SK-N-SH (cell line): ENCODE measurements around the gene MED8. TPM values are rescaled to one million over a fixed set of nuclear protein-coding genes. Genes with fewer than 3 reads are reported as not detected.

Experiments used
- CTCF ChIA-PET: fragments of 300-600, 350-600 bp; formaldehyde crosslinking; extraction: SDS; loops from one replicate; lab custom pipeline; 2021; lab: Yijun Ruan, JAX
- POLR2A ChIA-PET: fragments of 350-600 bp; sonication (Branson Sonifier 250); formaldehyde crosslinking; extraction: SDS; loops from one replicate; lab custom pipeline; 2020; ENCODE audit warnings: antibody characterized with exemption, inconsistent platforms; lab: Yijun Ruan, JAX
- DNase-seq: peaks from one replicate; pipeline ENCODE4 v3.0.0; 2012
- H2AFZ ChIP-seq: fragments of 200-600 bp; sonication (generic); 2 replicates; pipeline ENCODE4 v1.8.1; 2016; ENCODE audit warnings: antibody characterized with exemption, mild to moderate bottlenecking, low read depth
- H3F3A ChIP-seq: fragments of 200-600 bp; sonication (generic); replicated peaks from 2 replicates; pipeline ENCODE3; 2016; ENCODE audit warnings: antibody characterized with exemption, mild to moderate bottlenecking; ENCODE audit not compliant: insufficient read depth
- H3K27ac ChIP-seq, 2 experiments: fragments of 200-500 bp in 1 of 2; fragments of 200-600 bp in 1 of 2; sonication (Bioruptor generic) in 1 of 2; sonication (generic), shearing (Covaris generic) in 1 of 2; 2 replicates each; pipeline versions ENCODE4 v1.5.1 to v1.6.1; 2014 to 2016; ENCODE audit warnings: low read depth in 2 of 2, inconsistent platforms in 1 of 2, low read length in 1 of 2, mild to moderate bottlenecking in 1 of 2, mixed read lengths in 1 of 2
- H3K27me3 ChIP-seq: fragments of 200-600 bp; sonication (generic), shearing (Covaris generic); 2 replicates; pipeline ENCODE4 v1.6.1; 2016; ENCODE audit warnings: mixed run types; ENCODE audit not compliant: insufficient read depth
- H3K36me3 ChIP-seq, 2 experiments: fragments of 200-500 bp in 1 of 2; fragments of 200-600 bp in 1 of 2; sonication (Bioruptor generic) in 1 of 2; sonication (generic) in 1 of 2; replicated peaks in 1 of 2; 2 replicates each; pipeline versions ENCODE3 to v1.5.1; 2014 to 2016; ENCODE audit warnings: low read length in 1 of 2, mild to moderate bottlenecking in 1 of 2; ENCODE audit not compliant: insufficient read depth in 2 of 2, control insufficient read depth in 1 of 2
- H3K4me1 ChIP-seq, 2 experiments: fragments of 200-500 bp in 1 of 2; fragments of 200-600 bp in 1 of 2; sonication (Bioruptor generic) in 1 of 2; sonication (generic), shearing (Covaris generic) in 1 of 2; 2 replicates each; pipeline versions ENCODE4 v1.5.1 to v1.6.1; 2014 to 2016; ENCODE audit warnings: low read depth in 1 of 2, low read length in 1 of 2, mixed run types in 1 of 2; ENCODE audit not compliant: insufficient read depth in 2 of 2, control insufficient read depth in 1 of 2
- H3K4me2 ChIP-seq: fragments of 200-600 bp; sonication (generic), shearing (Covaris generic); 2 replicates; pipeline ENCODE4 v1.6.1; 2017; ENCODE audit warnings: mixed run types
- H3K4me3 ChIP-seq, 2 experiments: fragments of 200-500 bp in 1 of 2; fragments of 200-600 bp in 1 of 2; sonication (Bioruptor generic) in 1 of 2; sonication (generic), shearing (Covaris generic) in 1 of 2; 2 replicates each; pipeline versions ENCODE4 v1.5.1 to v1.8.1; 2014 to 2016; ENCODE audit warnings: low read depth in 2 of 2, inconsistent platforms in 1 of 2, low read length in 1 of 2, mild to moderate bottlenecking in 1 of 2, mixed read lengths in 1 of 2, moderate library complexity in 1 of 2
- H3K79me2 ChIP-seq: fragments of 200-600 bp; sonication (generic); 2 replicates; pipeline ENCODE4 v1.8.1; 2017; ENCODE audit warnings: mild to moderate bottlenecking; ENCODE audit not compliant: insufficient read depth
- H3K9ac ChIP-seq: fragments of 200-600 bp; sonication (generic); 2 replicates; pipeline ENCODE4 v1.6.1; 2017; ENCODE audit warnings: mixed run types
- H3K9me2 ChIP-seq: fragments of 200-600 bp; sonication (generic); 2 replicates; pipeline ENCODE4 v1.6.1; 2017; ENCODE audit warnings: mixed run types
- H3K9me3 ChIP-seq: fragments of 200-600 bp; sonication (generic); 2 replicates; pipeline ENCODE4 v1.6.1; 2017; ENCODE audit warnings: mixed run types, mild to moderate bottlenecking, moderate library complexity
- H4K20me1 ChIP-seq: fragments of 200-600 bp; sonication (generic); 2 replicates; pipeline ENCODE4 v1.6.1; 2017; ENCODE audit warnings: mild to moderate bottlenecking, mixed run types; ENCODE audit not compliant: insufficient read depth
- CTCF ChIP-seq: fragments of 200-600 bp; sonication (generic); IDR thresholded peaks from 2 replicates; pipeline ENCODE4 v1.6.1; 2017; ENCODE audit warnings: antibody characterized with exemption, mild to moderate bottlenecking, moderate library complexity
- FOXJ3 ChIP-seq: sonication (generic); formaldehyde crosslinking; IDR thresholded peaks from 2 replicates; pipeline ENCODE4 v1.5.1; 2020; ENCODE audit warnings: mild to moderate bottlenecking, missing genetic modification reagents
- GATA2 ChIP-seq: sonication (generic); formaldehyde crosslinking; IDR thresholded peaks from 2 replicates; pipeline ENCODE4 v1.5.0; 2020; ENCODE audit warnings: mild to moderate bottlenecking, missing genetic modification reagents
- JUND ChIP-seq: IDR thresholded peaks from 2 replicates; pipeline ENCODE4 v1.4.0; 2012
- PBX3 ChIP-seq: IDR thresholded peaks from 2 replicates; pipeline ENCODE4; 2012
- POLR2AphosphoS5 ChIP-seq: IDR thresholded peaks from 2 replicates; pipeline ENCODE4 v1.6.1; 2012; ENCODE audit warnings: low read depth, low read length
- TAF1 ChIP-seq: IDR thresholded peaks from 2 replicates; pipeline ENCODE4 v1.6.1; 2012; ENCODE audit warnings: low read depth, mild to moderate bottlenecking, low read length, moderate library complexity, borderline replicate concordance
- ZBTB33 ChIP-seq: IDR thresholded peaks from 2 replicates; pipeline ENCODE4 v1.4.0; 2012; ENCODE audit warnings: low read depth, borderline replicate concordance
- WGBS: methylation state at CpG from one replicate; pipeline ENCODE4 v1.1.6; 2017; ENCODE audit warnings: low lambda C conversion rate; 5-methylcytosine and 5-hydroxymethylcytosine counted together
- polyA plus RNA-seq, 3 experiments: library from polyadenylated mRNA; depleted of rRNA; stranded (reverse); fragments of >200 nt; gene quantifications; 2 replicates each; pipeline ENCODE4 v1.2.3, GENCODE V29; 2012
- TF ChIP-seq, protein P1 (sequence below): IDR thresholded peaks from 2 replicates; pipeline ENCODE4 v1.4.0; 2012; ENCODE audit warnings: low read depth, borderline replicate concordance

MED8 gene
- polyA plus RNA-seq, 1 of the 3 experiments (the other 2 are of a cell fraction) = 33.7 TPM

GRCh38 chr1:43434256-43434655 lies 44.7 kb upstream of the MED8 start:
- no peak for TF ChIP-seq PBX3
- TF ChIP-seq, protein P1, sequence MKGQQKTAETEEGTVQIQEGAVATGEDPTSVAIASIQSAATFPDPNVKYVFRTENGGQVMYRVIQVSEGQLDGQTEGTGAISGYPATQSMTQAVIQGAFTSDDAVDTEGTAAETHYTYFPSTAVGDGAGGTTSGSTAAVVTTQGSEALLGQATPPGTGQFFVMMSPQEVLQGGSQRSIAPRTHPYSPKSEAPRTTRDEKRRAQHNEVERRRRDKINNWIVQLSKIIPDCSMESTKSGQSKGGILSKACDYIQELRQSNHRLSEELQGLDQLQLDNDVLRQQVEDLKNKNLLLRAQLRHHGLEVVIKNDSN = no peak
- POLR2A ChIA-PET = no interaction called here
- Histone ChIP-seq H3F3A (no peaks in the 10 kb centered on the region), H3K36me3 (peaks cover 21 to 81% of the 10 kb centered on the region in 2 experiments), H4K20me1 (no peaks in the 10 kb centered on the region), H3K79me2 (no peaks in the 10 kb centered on the region), H3K9me2 (no peaks in the 10 kb centered on the region), H3K9ac (no peak overlapping the region), H3K27ac (no peak overlapping the region), H3K4me2 (no peak overlapping the region), H3K27me3 (no peaks in the 10 kb centered on the region), H3K4me3 (no peak overlapping the region), H3K9me3 (no peaks in the 10 kb centered on the region), H2AFZ (no peak overlapping the region), H3K4me1 (no peaks in the 10 kb centered on the region)
- no peak for DNase-seq
- CTCF ChIA-PET = interaction anchor here (1.8 kb wide), 1 partner anchor 20 kb away, joined by 6 read pairs; no protein-coding TSS in a partner anchor
- 100% methylated on average over 7 of the region's 7 CpGs for WGBS

DNA sequence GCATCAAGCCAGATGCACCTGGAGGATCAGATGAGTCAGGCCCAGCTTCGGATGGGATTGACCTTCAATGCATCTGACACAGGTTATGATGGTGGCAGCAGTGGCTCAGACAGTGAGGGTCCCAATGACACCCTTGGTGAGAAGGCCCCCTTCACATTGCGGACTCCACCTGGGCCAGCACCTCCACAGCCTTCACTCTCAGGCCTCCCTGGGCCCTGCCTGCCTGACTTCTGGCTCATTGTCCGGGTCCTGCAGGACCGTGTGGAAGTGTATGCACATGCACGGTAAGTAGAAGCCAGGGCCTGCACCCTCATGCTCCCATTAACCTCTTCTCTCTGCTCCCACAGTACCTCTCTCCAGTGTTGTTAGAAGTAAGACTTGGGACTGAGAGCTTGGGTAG lies 43.3 kb upstream of the MED8 start:
- H3K9me3 ChIP-seq = no peaks in the 10 kb centered on the region
- H3F3A ChIP-seq = no peaks in the 10 kb centered on the region
- H2AFZ ChIP-seq = no peak overlapping the region
- TF ChIP-seq CTCF (no peak), ZBTB33 (no peak), POLR2AphosphoS5 (no peak), GATA2 (CRISPR knock-in tag) (no peak), JUND (no peak), FOXJ3 (CRISPR knock-in tag) (no peak), TAF1 (no peak)
- TF ChIP-seq, protein P1 = no peak
- no peak overlapping the region for H3K27ac ChIP-seq
- H3K9ac ChIP-seq = no peak overlapping the region
- H3K4me2 ChIP-seq = no peak overlapping the region
- no peaks in the 10 kb centered on the region for H3K9me2 ChIP-seq
- no peaks in the 10 kb centered on the region for H4K20me1 ChIP-seq
- H3K27me3 ChIP-seq = no peaks in the 10 kb centered on the region
- no peaks in the 10 kb centered on the region for H3K4me1 ChIP-seq
- WGBS = 97% methylated on average over 5 of the region's 5 CpGs
- no peak overlapping the region for H3K4me3 ChIP-seq
- no peaks in the 10 kb centered on the region for H3K79me2 ChIP-seq
- ChIA-PET CTCF (interaction anchor here (0.6 to 1.8 kb wide), 4 partner anchors 10 to 206 kb away, joined by 3 to 4 read pairs (median 3); no protein-coding TSS in a partner anchor), POLR2A (no interaction called here)
- peaks cover 22 to 80% of the 10 kb centered on the region in 2 experiments for H3K36me3 ChIP-seq
- no peak for DNase-seq
